K562 (cell line): ENCODE data around the gene NDUFB3. TPM values are rescaled to one million over a fixed set of nuclear protein-coding genes. Genes with fewer than 3 reads are reported as not detected.

Experiments used
- CCNT2 ChIP-seq: IDR thresholded peaks from 2 replicates; pipeline ENCODE4 v1.6.1; 2011; ENCODE audit warnings: borderline replicate concordance, low read depth, mild to moderate bottlenecking, moderate library complexity, mixed read lengths, low read length; ENCODE audit not compliant: insufficient read length; ENCODE audit errors: extremely low read depth
- CXXC5 ChIP-seq: fragments of 250-450 bp; sonication (Bioruptor Pico); IDR thresholded peaks from 2 replicates; pipeline ENCODE4 v1.8.0; 2022; ENCODE audit warnings: inconsistent platforms, mild to moderate bottlenecking, moderate library complexity
- ESRRB ChIP-seq: fragments of 250-450 bp; sonication (Bioruptor Pico); IDR thresholded peaks from 2 replicates; pipeline ENCODE4 v1.5.0; 2020; ENCODE audit warnings: mild to moderate bottlenecking, moderate library complexity, borderline replicate concordance
- LCOR ChIP-seq: sonication (generic); formaldehyde crosslinking; IDR thresholded peaks from 2 replicates; pipeline ENCODE4 v1.8.0; 2022; ENCODE audit warnings: mild to moderate bottlenecking, missing genetic modification reagents
- MYC ChIP-seq, 2 experiments: fragments of 250-450 bp in 1 of 2; sonication (Bioruptor Pico) in 1 of 2; IDR thresholded peaks; 2 replicates each; pipeline versions ENCODE4 v1.5.1 to v1.6.1; 2012 to 2021; ENCODE audit warnings: low read depth in 2 of 2, borderline replicate concordance in 1 of 2, improper control_type of control experiment in 1 of 2, low read length in 1 of 2, mild to moderate bottlenecking in 1 of 2, moderate library complexity in 1 of 2
- NCOA4 ChIP-seq: fragments of 450-650 bp; IDR thresholded peaks from 2 replicates; pipeline ENCODE4 v1.6.1; 2018; ENCODE audit warnings: mild to moderate bottlenecking; ENCODE audit not compliant: partially characterized antibody
- NFIX ChIP-seq: fragments of 250-450 bp; sonication (Bioruptor Pico); IDR thresholded peaks from 2 replicates; pipeline ENCODE4 v1.4.0; 2020; ENCODE audit warnings: low read depth, mild to moderate bottlenecking, moderate library complexity
- PHB2 ChIP-seq: fragments of 450-650 bp; IDR thresholded peaks from 2 replicates; pipeline ENCODE4 v1.6.1; 2017; ENCODE audit warnings: low read depth
- RBM15 ChIP-seq: fragments of 200-400 bp; formaldehyde crosslinking; IDR thresholded peaks from 2 replicates; pipeline ENCODE4 v1.6.1; 2018; ENCODE audit warnings: mild to moderate bottlenecking, low read length, moderate library complexity; ENCODE audit not compliant: insufficient read depth
- SMAD1 ChIP-seq: fragments of 150-350 bp; IDR thresholded peaks from 2 replicates; pipeline ENCODE4 v1.6.1; 2014; ENCODE audit warnings: low read length, low read depth; ENCODE audit not compliant: partially characterized antibody
- TRIM24 ChIP-seq, 2 experiments: fragments of 450-650 bp; IDR thresholded peaks; 2 replicates each; pipeline ENCODE4 v1.6.1; 2016
- ZNF175 ChIP-seq: fragments of 200-800 bp; sonication (Bioruptor generic); IDR thresholded peaks from 2 replicates; pipeline ENCODE4 v1.6.1; 2016; ENCODE audit warnings: low read depth, mild to moderate bottlenecking, missing genetic modification characterization, missing compliant biosample characterization
- ZNF354B ChIP-seq: fragments of 250-450 bp; sonication (Bioruptor Pico); IDR thresholded peaks from 2 replicates; pipeline ENCODE4 v1.4.0; 2020
- ZNF830 ChIP-seq: fragments of 250-450 bp; sonication (Bioruptor Pico); IDR thresholded peaks from 2 replicates; pipeline ENCODE4 v1.5.0; 2021; ENCODE audit warnings: mild to moderate bottlenecking
- polyA plus RNA-seq, 8 experiments: library from polyadenylated mRNA; depleted of rRNA in 4 of 8; stranded (reverse) in 5 of 8; unstranded in 3 of 8; fragments of >200 nt; fragmentation: Nextera tagmentation in 2 of 8; fragmentation: Illumina TruSeq in 1 of 8; extraction: Ambion mirVana in 2 of 8; extraction: Trizol in 1 of 8; gene quantifications; 2 replicates each; pipeline versions ENCODE4 v1.2.1 to v1.2.3, GENCODE V29; 2011 to 2014; ENCODE audit warnings: inconsistent platforms in 1 of 8, missing spikeins in 1 of 8
- total RNA-seq, 7 experiments: library from RNA; depleted of rRNA in 6 of 7; stranded (reverse); fragments of >200 nt in 6 of 7; fragmentation: Illumina TruSeq in 2 of 7; extraction: Trizol in 2 of 7; gene quantifications; 2 replicates each; pipeline versions ENCODE4 v1.2.1 to v1.2.3, GENCODE V29; 2011 to 2021; ENCODE audit warnings: low replicate concordance in 1 of 7
- TF ChIP-seq, protein P1 (sequence below): fragments of 450-650 bp; IDR thresholded peaks from 2 replicates; pipeline ENCODE4 v1.7.0; 2016; ENCODE audit warnings: borderline replicate concordance
- TF ChIP-seq, protein P2 (sequence below): fragments of 250-450 bp; sonication (Bioruptor Pico); IDR thresholded peaks from 2 replicates; pipeline ENCODE4 v1.8.0; 2021; ENCODE audit warnings: moderate library complexity, mild to moderate bottlenecking, inconsistent platforms
- TF ChIP-seq, protein P3 (sequence below): fragments of 450-650 bp; formaldehyde crosslinking; IDR thresholded peaks from 2 replicates; pipeline ENCODE4 v1.4.0; 2022; ENCODE audit warnings: mild to moderate bottlenecking, moderate library complexity
- TF ChIP-seq, protein P4 (sequence below): fragments of 450-650 bp; IDR thresholded peaks from 2 replicates; pipeline ENCODE4 v1.6.1; 2017; ENCODE audit warnings: antibody characterized with exemption, mild to moderate bottlenecking

NDUFB3 gene
- total and polyA plus RNA-seq, 9 of the 15 experiments (the other 6 are each of a cell fraction or from before 2014, with no cell fraction given) = 126 to 786 (median 156) TPM

DNA sequence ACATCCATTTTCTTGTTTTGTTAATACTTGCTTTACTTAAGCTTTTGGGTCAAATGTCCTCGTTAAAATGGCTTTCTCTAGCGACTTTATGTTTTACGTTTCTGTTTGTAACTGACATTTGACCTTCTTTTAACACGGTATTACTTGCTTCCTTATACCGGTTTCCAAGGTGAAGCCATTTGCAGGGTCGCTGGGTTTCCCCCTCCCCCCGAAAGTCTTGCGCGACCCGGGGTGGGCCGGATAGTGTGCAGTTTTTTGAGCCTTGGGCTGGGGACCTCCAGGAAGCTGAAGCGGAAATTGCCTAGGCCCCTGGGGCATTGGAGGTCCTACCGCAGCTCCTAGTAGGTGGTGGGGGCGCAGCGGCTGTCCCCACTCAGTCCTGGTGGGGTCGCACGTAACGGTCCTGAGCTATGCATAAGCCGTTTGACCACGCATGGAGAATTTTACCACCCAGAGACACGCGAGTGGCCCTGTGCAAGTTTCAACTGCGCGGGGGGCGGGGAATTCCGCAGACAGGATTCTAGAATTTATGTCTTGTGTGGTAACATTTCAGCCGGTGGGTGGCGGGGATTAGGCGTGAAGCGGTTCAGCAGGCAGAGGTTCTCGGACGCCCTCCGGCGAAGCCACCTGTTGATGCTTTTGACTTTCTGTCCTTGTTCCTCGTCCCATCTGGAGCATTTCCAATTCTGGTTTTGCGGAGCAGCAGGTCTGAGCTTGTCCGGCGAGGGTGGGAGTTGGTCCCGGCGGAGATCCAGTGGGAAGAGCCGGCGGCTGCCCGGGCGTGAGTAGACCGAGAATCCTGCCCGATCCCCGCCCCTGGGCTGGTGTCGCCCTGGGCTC, 46.5 kb downstream of the NDUFB3 start (continued):
- TF ChIP-seq ESRRB (CRISPR knock-in tag) = no peak
- peak; percentile 58; the same call in 1 of the 2 replicates for TF ChIP-seq LCOR
- TF ChIP-seq NFIX = no peak
- no peak for TF ChIP-seq SMAD1
- no peak for TF ChIP-seq NCOA4
- TF ChIP-seq, protein P1, sequence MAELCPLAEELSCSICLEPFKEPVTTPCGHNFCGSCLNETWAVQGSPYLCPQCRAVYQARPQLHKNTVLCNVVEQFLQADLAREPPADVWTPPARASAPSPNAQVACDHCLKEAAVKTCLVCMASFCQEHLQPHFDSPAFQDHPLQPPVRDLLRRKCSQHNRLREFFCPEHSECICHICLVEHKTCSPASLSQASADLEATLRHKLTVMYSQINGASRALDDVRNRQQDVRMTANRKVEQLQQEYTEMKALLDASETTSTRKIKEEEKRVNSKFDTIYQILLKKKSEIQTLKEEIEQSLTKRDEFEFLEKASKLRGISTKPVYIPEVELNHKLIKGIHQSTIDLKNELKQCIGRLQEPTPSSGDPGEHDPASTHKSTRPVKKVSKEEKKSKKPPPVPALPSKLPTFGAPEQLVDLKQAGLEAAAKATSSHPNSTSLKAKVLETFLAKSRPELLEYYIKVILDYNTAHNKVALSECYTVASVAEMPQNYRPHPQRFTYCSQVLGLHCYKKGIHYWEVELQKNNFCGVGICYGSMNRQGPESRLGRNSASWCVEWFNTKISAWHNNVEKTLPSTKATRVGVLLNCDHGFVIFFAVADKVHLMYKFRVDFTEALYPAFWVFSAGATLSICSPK = no peak
- TF ChIP-seq ZNF175 (CRISPR knock-in tag) = 0 out of 2 replicates have a peak, but pooled peaks have one; percentile 40
- TF ChIP-seq, protein P2, sequence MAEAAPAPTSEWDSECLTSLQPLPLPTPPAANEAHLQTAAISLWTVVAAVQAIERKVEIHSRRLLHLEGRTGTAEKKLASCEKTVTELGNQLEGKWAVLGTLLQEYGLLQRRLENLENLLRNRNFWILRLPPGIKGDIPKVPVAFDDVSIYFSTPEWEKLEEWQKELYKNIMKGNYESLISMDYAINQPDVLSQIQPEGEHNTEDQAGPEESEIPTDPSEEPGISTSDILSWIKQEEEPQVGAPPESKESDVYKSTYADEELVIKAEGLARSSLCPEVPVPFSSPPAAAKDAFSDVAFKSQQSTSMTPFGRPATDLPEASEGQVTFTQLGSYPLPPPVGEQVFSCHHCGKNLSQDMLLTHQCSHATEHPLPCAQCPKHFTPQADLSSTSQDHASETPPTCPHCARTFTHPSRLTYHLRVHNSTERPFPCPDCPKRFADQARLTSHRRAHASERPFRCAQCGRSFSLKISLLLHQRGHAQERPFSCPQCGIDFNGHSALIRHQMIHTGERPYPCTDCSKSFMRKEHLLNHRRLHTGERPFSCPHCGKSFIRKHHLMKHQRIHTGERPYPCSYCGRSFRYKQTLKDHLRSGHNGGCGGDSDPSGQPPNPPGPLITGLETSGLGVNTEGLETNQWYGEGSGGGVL (CRISPR knock-in tag) = no peak
- peak; percentile 56 for TF ChIP-seq MYC (IDR thresholded peaks at IDR 0.05; ENCODE audit: low read depth, low read length)
- TF ChIP-seq MYC (CRISPR knock-in tag; IDR thresholded peaks at IDR 0.05; ENCODE audit: borderline replicate concordance, low read depth) = no peak
- TF ChIP-seq, protein P3, sequence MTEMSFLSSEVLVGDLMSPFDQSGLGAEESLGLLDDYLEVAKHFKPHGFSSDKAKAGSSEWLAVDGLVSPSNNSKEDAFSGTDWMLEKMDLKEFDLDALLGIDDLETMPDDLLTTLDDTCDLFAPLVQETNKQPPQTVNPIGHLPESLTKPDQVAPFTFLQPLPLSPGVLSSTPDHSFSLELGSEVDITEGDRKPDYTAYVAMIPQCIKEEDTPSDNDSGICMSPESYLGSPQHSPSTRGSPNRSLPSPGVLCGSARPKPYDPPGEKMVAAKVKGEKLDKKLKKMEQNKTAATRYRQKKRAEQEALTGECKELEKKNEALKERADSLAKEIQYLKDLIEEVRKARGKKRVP = no peak
- no peak for TF ChIP-seq ZNF354B (CRISPR knock-in tag)
- no peak for TF ChIP-seq TRIM24 (IDR thresholded peaks at IDR 0.05)
- no peak for TF ChIP-seq PHB2
- no peak for TF ChIP-seq RBM15
- TF ChIP-seq, protein P4, sequence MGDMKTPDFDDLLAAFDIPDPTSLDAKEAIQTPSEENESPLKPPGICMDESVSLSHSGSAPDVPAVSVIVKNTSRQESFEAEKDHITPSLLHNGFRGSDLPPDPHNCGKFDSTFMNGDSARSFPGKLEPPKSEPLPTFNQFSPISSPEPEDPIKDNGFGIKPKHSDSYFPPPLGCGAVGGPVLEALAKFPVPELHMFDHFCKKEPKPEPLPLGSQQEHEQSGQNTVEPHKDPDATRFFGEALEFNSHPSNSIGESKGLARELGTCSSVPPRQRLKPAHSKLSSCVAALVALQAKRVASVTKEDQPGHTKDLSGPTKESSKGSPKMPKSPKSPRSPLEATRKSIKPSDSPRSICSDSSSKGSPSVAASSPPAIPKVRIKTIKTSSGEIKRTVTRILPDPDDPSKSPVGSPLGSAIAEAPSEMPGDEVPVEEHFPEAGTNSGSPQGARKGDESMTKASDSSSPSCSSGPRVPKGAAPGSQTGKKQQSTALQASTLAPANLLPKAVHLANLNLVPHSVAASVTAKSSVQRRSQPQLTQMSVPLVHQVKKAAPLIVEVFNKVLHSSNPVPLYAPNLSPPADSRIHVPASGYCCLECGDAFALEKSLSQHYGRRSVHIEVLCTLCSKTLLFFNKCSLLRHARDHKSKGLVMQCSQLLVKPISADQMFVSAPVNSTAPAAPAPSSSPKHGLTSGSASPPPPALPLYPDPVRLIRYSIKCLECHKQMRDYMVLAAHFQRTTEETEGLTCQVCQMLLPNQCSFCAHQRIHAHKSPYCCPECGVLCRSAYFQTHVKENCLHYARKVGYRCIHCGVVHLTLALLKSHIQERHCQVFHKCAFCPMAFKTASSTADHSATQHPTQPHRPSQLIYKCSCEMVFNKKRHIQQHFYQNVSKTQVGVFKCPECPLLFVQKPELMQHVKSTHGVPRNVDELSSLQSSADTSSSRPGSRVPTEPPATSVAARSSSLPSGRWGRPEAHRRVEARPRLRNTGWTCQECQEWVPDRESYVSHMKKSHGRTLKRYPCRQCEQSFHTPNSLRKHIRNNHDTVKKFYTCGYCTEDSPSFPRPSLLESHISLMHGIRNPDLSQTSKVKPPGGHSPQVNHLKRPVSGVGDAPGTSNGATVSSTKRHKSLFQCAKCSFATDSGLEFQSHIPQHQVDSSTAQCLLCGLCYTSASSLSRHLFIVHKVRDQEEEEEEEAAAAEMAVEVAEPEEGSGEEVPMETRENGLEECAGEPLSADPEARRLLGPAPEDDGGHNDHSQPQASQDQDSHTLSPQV = peak; percentile 46; the same call in 1 of the 2 replicates
- TF ChIP-seq ZNF830 (CRISPR knock-in tag) = no peak
- TF ChIP-seq CXXC5 (CRISPR knock-in tag) = peak; percentile 85
- peak; percentile 70 for TF ChIP-seq CCNT2
